GM23338 (cell line): ENCODE measurements around the gene UNC5C. TPM values are rescaled to one million over a fixed set of nuclear protein-coding genes. Genes with fewer than 3 reads are reported as not detected.

Experiments used
- ATAC-seq: fragments of 200-7000 bp; cut with Tn5 transposase; 3 replicates; pipeline ENCODE4 v1.9.1; 2020
- DNase-seq: peaks from one replicate; pipeline ENCODE4 v3.0.0-alpha.2; 2015; ENCODE audit warnings: low spot score
- H2AFZ ChIP-seq: fragments of 200-600 bp; sonication (generic); 2 replicates; pipeline ENCODE4 v1.8.0; 2016; ENCODE audit warnings: antibody characterized with exemption, mild to moderate bottlenecking, moderate library complexity
- H3F3A ChIP-seq: fragments of 200-600 bp; sonication (generic); replicated peaks from 2 replicates; pipeline ENCODE4 v1.8.0; 2017; ENCODE audit warnings: antibody characterized with exemption, mixed run types, low read depth
- H3K27ac ChIP-seq: fragments of 200-600 bp; sonication (generic); 2 replicates; pipeline ENCODE4 v1.6.1; 2016; ENCODE audit warnings: low read depth
- H3K27me3 ChIP-seq: fragments of 200-600 bp; sonication (generic); 2 replicates; pipeline ENCODE4 v1.8.0; 2016; ENCODE audit warnings: mild to moderate bottlenecking, mixed run types, moderate library complexity; ENCODE audit not compliant: insufficient read depth
- H3K36me3 ChIP-seq: fragments of 200-600 bp; sonication (generic); 2 replicates; pipeline ENCODE4 v1.8.0; 2016; ENCODE audit warnings: mild to moderate bottlenecking; ENCODE audit not compliant: insufficient read depth
- H3K4me1 ChIP-seq: fragments of 200-600 bp; sonication (generic); 2 replicates; pipeline ENCODE4 v1.8.0; 2016; ENCODE audit warnings: mild to moderate bottlenecking, moderate library complexity; ENCODE audit not compliant: insufficient read depth
- H3K4me2 ChIP-seq: fragments of 200-600 bp; sonication (generic); 2 replicates; pipeline ENCODE4 v1.7.1; 2017; ENCODE audit warnings: mixed run types
- H3K4me3 ChIP-seq: fragments of 200-600 bp; sonication (generic); 2 replicates; pipeline ENCODE4 v1.6.1; 2016; ENCODE audit warnings: mixed run types
- H3K79me2 ChIP-seq: fragments of 200-600 bp; sonication (generic); replicated peaks from 2 replicates; pipeline ENCODE4 v1.8.0; 2017; ENCODE audit warnings: mild to moderate bottlenecking; ENCODE audit not compliant: insufficient read depth
- H3K9me2 ChIP-seq: fragments of 200-600 bp; sonication (generic); 2 replicates; pipeline ENCODE4 v1.8.0; 2017; ENCODE audit not compliant: insufficient read depth
- H4K20me1 ChIP-seq: fragments of 200-600 bp; sonication (generic); replicated peaks from 2 replicates; pipeline ENCODE4 v1.8.0; 2017; ENCODE audit warnings: mild to moderate bottlenecking; ENCODE audit not compliant: insufficient read depth
- H3K27ac Mint-ChIP-seq: 2 replicates; pipeline ENCODE4 v1.8.0; 2020; ENCODE audit warnings: inconsistent platforms, mild to moderate bottlenecking, moderate library complexity, mixed read lengths
- H3K27me3 Mint-ChIP-seq: 3 replicates; pipeline ENCODE4 v1.8.0; 2022; ENCODE audit warnings: low read depth, mild to moderate bottlenecking, moderate library complexity, mixed read lengths, inconsistent platforms; ENCODE audit not compliant: insufficient read depth, poor library complexity
- H3K36me3 Mint-ChIP-seq: 3 replicates; pipeline ENCODE4 v1.8.0; 2021; ENCODE audit warnings: low read depth, mild to moderate bottlenecking, inconsistent platforms, moderate library complexity, mixed read lengths
- H3K4me1 Mint-ChIP-seq: 3 replicates; pipeline ENCODE4 v1.8.0; 2020; ENCODE audit warnings: mild to moderate bottlenecking, inconsistent platforms, mixed read lengths
- H3K4me3 Mint-ChIP-seq: 3 replicates; pipeline ENCODE4 v1.8.0; 2021; ENCODE audit warnings: moderate library complexity, mild to moderate bottlenecking, inconsistent platforms, mixed read lengths
- H3K9me3 Mint-ChIP-seq: 3 replicates; pipeline ENCODE4 v1.8.0; 2020; ENCODE audit warnings: moderate library complexity, mild to moderate bottlenecking, inconsistent platforms, mixed read lengths
- CREB1 ChIP-seq: fragments of 250-450 bp; sonication (Bioruptor Pico); IDR thresholded peaks from 2 replicates; pipeline ENCODE4 v1.5.0; 2020; ENCODE audit warnings: low read depth, mild to moderate bottlenecking, moderate library complexity
- CTCF ChIP-seq, 2 experiments: fragments of 200-600 bp in 1 of 2; sonication (generic) in 1 of 2; conservative IDR thresholded peaks; 2 replicates each; pipeline versions ENCODE4 v1.5.1 to v1.6.1; 2016 to 2017; ENCODE audit warnings: antibody characterized with exemption in 2 of 2, low read depth in 2 of 2, mild to moderate bottlenecking in 2 of 2, moderate library complexity in 1 of 2
- ETS1 ChIP-seq: IDR thresholded peaks from 2 replicates; pipeline ENCODE4 v1.6.1; 2016; ENCODE audit warnings: antibody characterized with exemption
- EZH2 ChIP-seq: fragments of 200-600 bp; sonication (generic); IDR thresholded peaks from one replicate; pipeline ENCODE4 v1.8.0; 2017; ENCODE audit warnings: antibody characterized with exemption, mild to moderate bottlenecking, low read depth; ENCODE audit not compliant: unreplicated experiment
- EZH2phosphoT487 ChIP-seq: fragments of 200-600 bp; sonication (generic); IDR thresholded peaks from one replicate; pipeline ENCODE4 v1.8.1; 2018; ENCODE audit warnings: antibody characterized with exemption; ENCODE audit not compliant: unreplicated experiment
- JUNB ChIP-seq: IDR thresholded peaks from one replicate; pipeline ENCODE4 v1.6.1; 2016; ENCODE audit warnings: antibody characterized with exemption; ENCODE audit not compliant: unreplicated experiment
- NANOG ChIP-seq: IDR thresholded peaks from 2 replicates; pipeline ENCODE4 v1.6.1; 2016; ENCODE audit warnings: antibody characterized with exemption, borderline replicate concordance
- POLR2AphosphoS5 ChIP-seq: IDR thresholded peaks from 2 replicates; pipeline ENCODE4 v1.6.1; 2016; ENCODE audit warnings: antibody characterized with exemption, low read depth
- REST ChIP-seq: IDR thresholded peaks from one replicate; pipeline ENCODE4 v1.6.1; 2018; ENCODE audit warnings: antibody characterized with exemption; ENCODE audit not compliant: unreplicated experiment
- STAT1 ChIP-seq: IDR thresholded peaks from one replicate; pipeline ENCODE4 v1.6.1; 2016; ENCODE audit warnings: antibody characterized with exemption; ENCODE audit not compliant: unreplicated experiment
- ZNF114 ChIP-seq: fragments of 250-450 bp; sonication (Bioruptor Pico); IDR thresholded peaks from 2 replicates; pipeline ENCODE4 v1.5.0; 2020; ENCODE audit warnings: mild to moderate bottlenecking, moderate library complexity
- ZNF331 ChIP-seq: fragments of 250-450 bp; sonication (Bioruptor Pico); IDR thresholded peaks from 2 replicates; pipeline ENCODE4 v1.5.0; 2020; ENCODE audit warnings: low read depth, mild to moderate bottlenecking, moderate library complexity
- ZNF462 ChIP-seq: fragments of 250-450 bp; sonication (Bioruptor Pico); IDR thresholded peaks from 2 replicates; pipeline ENCODE4 v1.5.0; 2020; ENCODE audit warnings: mild to moderate bottlenecking, moderate library complexity
- polyA plus RNA-seq: library from polyadenylated mRNA; unstranded; fragments of >200 nt; fragmentation: Nextera tagmentation; extraction: Ambion mirVana; gene quantifications from 2 replicates; pipeline ENCODE4 v1.2.1, GENCODE V29; 2016
- total RNA-seq: library from RNA; depleted of rRNA; stranded (reverse); fragments of >200 nt; shearing (Covaris generic); gene quantifications from 2 replicates; pipeline ENCODE4 v1.2.3, GENCODE V29; 2014

UNC5C gene
- total and polyA plus RNA-seq, 2 experiments from 2014 or later = 0.08 to 0.21 TPM

- DNase-seq = no peak
- H3K4me3 Mint-ChIP-seq = no peak overlapping the region
- no peaks in the 10 kb centered on the region for H3K36me3 ChIP-seq
Measured at GRCh38 chr4:95377366-95377900, 171.3 kb downstream of the UNC5C start.

More at GRCh38 chr4:95377366-95377900, 171.3 kb downstream of the UNC5C start:
- TF ChIP-seq JUNB (no peak), CREB1 (CRISPR knock-in tag) (no peak), NANOG (no peak), ZNF462 (CRISPR knock-in tag) (no peak), STAT1 (no peak), EZH2phosphoT487 (no peak), CTCF (conservative IDR thresholded peaks at IDR 0.05; ENCODE audit: low read depth in 2 of 2) (no peak), REST (no peak), ETS1 (no peak), ZNF114 (CRISPR knock-in tag) (no peak), POLR2AphosphoS5 (no peak), ZNF331 (no peak), EZH2 (no peak)
- no peaks in the 10 kb centered on the region for H3K4me1 ChIP-seq
- Mint-ChIP-seq H3K27me3 (peaks cover 2% of the 10 kb centered on the region), H3K4me1 (peaks cover 12% of the 10 kb centered on the region; the same call in 2 of the 3 replicates), H3K27ac (no peak overlapping the region), H3K36me3 (no peaks in the 10 kb centered on the region), H3K9me3 (no peaks in the 10 kb centered on the region)
- no peak overlapping the region for H3K4me3 ChIP-seq
- H4K20me1 ChIP-seq = no peaks in the 10 kb centered on the region
- no peaks in the 10 kb centered on the region for H3F3A ChIP-seq
- no peak for ATAC-seq
- H3K4me2 ChIP-seq = no peak overlapping the region
- H3K9me2 ChIP-seq = no peaks in the 10 kb centered on the region
- H3K79me2 ChIP-seq = no peaks in the 10 kb centered on the region
- H3K27me3 ChIP-seq = peaks cover 14% of the 10 kb centered on the region
- no peak overlapping the region for H2AFZ ChIP-seq
- no peak overlapping the region for H3K27ac ChIP-seq
